NCI-H510A (cell line): ENCODE results near the gene MCRS1.
"Not testable (repeated sequence)": the region's sequence is repeated elsewhere in the genome, so short reads cannot be mapped to it uniquely, and the experiment has no call there.

Experiments
- DNase-seq: peaks from one replicate; lab custom pipeline; 2025; lab: John Stamatoyannopoulos, UW

The MCRS1 gene

DNA sequence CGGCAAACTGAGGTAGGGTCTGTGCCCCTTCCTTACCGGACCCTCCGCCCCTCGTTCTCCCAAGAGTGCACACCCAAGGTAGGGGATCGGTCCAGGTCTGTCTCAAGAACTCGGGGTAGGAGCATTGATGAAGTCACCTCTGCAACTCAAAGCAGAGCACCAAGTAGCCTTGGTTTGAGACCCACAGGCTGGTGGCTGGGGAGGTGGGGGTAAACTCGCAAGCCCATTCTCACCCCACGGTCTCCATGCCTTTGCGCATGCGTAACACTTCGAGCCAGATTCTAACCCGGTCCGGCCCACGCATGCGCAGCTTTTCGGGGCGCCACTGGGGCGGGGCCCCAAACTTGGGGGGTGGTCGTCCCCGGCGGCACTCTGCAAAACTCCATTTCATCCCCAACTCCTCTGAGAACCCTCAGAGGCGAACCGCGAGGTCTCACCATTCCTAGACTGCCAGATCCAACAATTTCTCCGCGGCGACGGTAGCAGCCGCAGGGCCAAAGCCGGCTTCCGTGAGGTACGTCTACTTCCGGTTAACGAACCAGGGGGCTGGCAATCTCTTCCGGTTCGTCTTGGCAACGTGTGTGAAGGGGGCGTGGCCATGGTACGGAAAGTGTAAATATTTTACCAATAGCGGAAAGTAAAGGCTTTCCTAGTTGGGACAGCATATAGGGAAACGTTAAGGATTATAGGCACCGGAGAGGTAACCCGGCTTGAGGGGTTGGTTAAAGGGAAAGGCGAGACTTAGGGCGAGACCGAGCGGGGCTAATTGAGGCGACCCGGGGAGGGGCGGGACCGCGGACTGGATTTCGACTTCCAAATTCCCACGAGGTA, at the start of gene MCRS1:
MCRS1 (minus strand) TSS at position 532 of the 831 bp plus-strand sequence. CDS start 1,411 bp downstream, outside the sequence.
- DNase-seq: peak; percentile 91

DNA sequence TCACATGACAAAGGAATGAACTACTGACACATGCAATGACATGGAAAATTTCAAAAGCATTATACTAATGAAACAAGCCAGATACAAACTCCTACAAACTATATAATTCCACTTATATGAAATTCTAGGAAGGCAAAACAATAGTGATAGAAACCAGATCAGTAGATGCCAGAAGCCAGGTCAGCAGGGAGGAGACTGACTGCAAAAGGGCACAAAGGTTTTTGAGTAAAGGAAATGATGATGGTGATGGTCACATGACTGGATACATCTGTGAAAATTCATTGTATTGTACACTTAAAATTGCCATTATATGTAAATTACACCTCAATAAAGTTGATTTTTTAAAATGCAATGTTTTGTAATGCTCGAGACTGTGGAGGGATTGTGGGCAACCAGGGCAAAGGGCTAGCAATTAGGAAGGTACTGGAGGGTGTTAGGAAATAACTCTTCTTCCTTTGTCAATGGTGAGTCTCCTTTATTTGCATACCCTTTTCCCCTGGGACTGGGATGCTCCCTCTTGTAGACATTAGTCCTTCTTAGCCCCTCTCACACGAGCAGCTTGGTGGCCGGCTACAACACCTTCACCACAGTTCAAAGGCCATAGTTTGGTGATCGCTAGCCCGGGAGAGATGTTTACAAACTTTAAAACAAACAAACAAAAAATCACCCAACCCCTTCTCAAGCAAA, 48.7 kb upstream of the MCRS1 start:
- no peak for DNase-seq

DNA sequence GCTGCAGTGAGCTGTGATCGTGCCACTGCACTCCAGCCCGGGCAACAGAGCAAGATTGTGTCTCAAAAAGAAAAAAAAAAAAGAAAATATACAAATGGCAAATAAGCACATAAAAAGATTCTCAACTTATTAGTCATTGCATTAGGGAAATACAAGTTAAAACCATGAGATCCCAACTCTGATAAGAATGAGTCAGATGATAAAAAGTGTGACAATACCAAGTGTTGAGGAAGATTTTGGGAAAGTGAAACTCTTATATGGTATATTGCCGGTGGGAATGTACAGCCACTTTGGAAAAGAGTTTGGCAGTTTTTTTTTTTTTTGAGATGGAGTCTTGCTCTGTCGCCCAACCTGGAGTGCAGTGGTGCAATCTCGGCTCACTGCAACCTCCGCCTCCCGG, 47.8 kb upstream of the MCRS1 start:
- DNase-seq: no peak

GRCh38 chr12:49612210-49612609, 44.3 kb upstream of the MCRS1 start:
- no peak for DNase-seq

- not testable (repeated sequence) for DNase-seq
Observed at GRCh38 chr12:49610785-49611184, 42.8 kb upstream of the MCRS1 start.

- DNase-seq: no peak
Observed at GRCh38 chr12:49609875-49610154, 41.9 kb upstream of the MCRS1 start.

- no peak for DNase-seq
Observed at GRCh38 chr12:49609059-49609874, 41.3 kb upstream of the MCRS1 start.

- DNase-seq: not testable (repeated sequence)
Observed at GRCh38 chr12:49605539-49605938, 37.6 kb upstream of the MCRS1 start, which contains the start of gene FAM186B. TSS of gene FAM186B (minus strand) at chr12:49605639. CDS start at chr12:49605477, 162 bp downstream.

GRCh38 chr12:49604856-49605255, 36.9 kb upstream of the MCRS1 start:
- DNase-seq: no peak

DNA sequence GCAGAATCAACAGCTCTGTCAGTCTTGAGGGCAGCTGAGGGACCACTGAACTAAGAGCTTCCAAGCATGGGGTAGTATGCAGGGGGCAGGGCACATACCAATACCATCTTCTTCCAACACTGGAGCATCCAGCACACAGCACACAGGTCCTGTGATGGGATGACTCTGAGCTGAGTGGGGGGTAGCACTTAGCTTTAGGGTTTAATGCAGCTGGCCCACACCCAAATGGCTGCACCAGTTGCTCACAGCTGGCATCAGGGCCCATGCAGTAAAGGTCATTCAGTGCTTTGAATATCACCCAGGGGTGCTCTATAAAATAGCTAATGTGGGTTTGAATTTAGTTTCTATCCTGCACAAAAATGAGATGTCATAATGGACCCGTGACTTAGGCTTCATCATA, 35.8 kb upstream of the MCRS1 start:
- DNase-seq: no peak

DNA sequence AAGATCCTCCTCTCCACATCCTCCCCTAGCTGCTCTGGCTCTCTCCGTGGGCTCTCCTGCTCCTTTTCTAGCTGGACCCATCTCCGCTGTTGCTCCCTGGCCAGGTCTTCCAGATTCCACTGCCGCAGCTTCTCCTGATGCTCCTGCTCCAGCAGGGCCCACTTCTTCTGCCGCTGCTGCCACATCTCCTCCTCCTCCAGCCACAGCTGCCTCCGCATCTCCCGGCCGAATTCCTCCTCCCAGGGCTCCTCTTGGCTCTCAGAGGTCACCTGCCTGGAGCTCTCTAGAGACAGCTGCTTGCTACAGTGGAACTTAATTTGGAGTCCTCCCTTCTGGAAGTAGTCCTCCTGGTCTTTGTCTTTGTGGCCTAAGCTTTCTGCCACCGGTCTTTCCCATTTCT, 32.0 kb upstream of the MCRS1 start:
- no peak for DNase-seq

DNA sequence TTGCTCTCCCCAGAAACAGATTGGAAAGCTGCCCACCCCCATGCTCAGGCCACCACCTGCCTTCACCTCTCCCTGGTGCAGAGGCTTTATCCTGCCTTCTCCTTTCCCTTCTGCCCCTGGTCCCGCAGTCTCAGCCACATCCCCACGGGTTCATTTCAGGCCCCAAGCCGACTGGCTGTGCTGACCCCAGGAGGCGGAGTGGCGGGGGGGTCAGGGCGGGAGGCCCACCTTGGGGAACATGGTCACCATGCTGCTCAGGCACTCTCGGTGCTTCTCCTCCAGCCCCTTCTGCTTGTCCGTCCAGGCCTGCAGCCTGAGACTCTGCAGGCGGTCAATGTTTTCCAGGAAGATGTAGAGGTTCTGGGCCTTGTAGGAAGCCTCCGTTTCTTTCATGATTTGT, 30.6 kb upstream of the MCRS1 start:
- DNase-seq: no peak

GRCh38 chr12:49588721-49589516, 21.0 kb upstream of the MCRS1 start:
- no peak for DNase-seq

GRCh38 chr12:49588281-49588680, 20.3 kb upstream of the MCRS1 start:
- no peak for DNase-seq

- no peak for DNase-seq
Observed at GRCh38 chr12:49587174-49587908, 19.4 kb upstream of the MCRS1 start.

- no peak for DNase-seq
Observed at GRCh38 chr12:49585477-49586459, 17.8 kb upstream of the MCRS1 start.

DNA sequence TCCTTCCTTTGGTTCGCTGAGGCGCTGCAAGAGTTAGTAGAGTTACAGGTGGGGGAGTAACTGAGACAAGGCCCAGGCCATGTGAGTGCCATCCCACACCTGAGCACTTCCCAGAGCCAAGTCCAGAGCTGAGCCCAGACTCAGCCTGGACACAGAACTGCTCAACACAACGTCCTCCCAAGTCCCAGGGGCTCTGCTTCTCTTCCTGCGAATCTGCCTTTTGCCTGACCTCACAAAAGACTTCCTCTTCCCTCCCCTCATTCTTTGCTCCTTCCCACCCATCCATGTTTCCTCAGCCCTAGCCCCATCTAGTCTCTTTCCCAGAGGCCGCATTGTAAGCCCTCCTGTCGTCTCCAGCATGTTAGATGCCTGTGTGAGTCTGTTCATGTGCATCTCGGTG, 16.6 kb upstream of the MCRS1 start:
- DNase-seq: no peak

GRCh38 chr12:49583366-49584094, 15.6 kb upstream of the MCRS1 start:
- DNase-seq: no peak

- DNase-seq: no peak
Observed at GRCh38 chr12:49582850-49583249, 14.9 kb upstream of the MCRS1 start.
